ENCODE measurements around the gene HEBP1.

HEBP1 gene

GRCh38 chr12:12964255-12964654, 35.8 kb downstream of the HEBP1 start:
- DNase-seq (ENCODE audit: low spot score): no peak
- in situ Hi-C loops (cut with MboI; ENCODE audit: low sequenced_read_pairs, unreplicated experiment): no loop called here
- TF ChIP-seq CTCF (IDR thresholded peaks at IDR 0.05; ENCODE audit: borderline replicate concordance, control extremely low read depth, extremely low read depth, insufficient read depth, missing control alignments): no peak

- TF ChIP-seq CTCF (IDR thresholded peaks at IDR 0.05; ENCODE audit: borderline replicate concordance, control extremely low read depth, extremely low read depth, insufficient read depth, missing control alignments): no peak
- in situ Hi-C loops (cut with MboI; ENCODE audit: low sequenced_read_pairs, unreplicated experiment): no loop called here
- no peak for DNase-seq (ENCODE audit: low spot score)
Observed at GRCh38 chr12:12960639-12961209, 39.3 kb downstream of the HEBP1 start.

DNA sequence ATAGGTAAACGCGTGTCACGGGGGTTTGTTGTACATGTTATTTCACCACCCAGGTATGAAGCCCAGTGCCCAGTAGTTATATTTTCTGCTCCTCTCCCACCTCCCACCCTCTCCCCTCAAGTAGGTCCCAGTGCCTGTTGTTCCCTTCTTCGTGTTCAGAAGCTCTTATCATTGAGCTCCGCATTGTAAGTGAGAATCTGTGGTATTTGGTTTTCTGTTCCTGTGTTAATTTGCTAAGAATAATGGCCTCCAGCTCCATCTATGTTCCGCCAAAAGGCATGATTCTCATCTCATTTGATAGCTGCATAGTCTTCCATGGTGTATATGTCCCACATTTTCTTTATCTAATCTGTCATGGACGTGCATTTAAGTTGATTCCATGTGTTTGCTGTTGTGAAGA, 41.2 kb downstream of the HEBP1 start:
- TF ChIP-seq CTCF (IDR thresholded peaks at IDR 0.05; ENCODE audit: borderline replicate concordance, control extremely low read depth, extremely low read depth, insufficient read depth, missing control alignments): no peak
- in situ Hi-C loops (cut with MboI; ENCODE audit: low sequenced_read_pairs, unreplicated experiment): no loop called here
- no peak for DNase-seq (ENCODE audit: low spot score)

GRCh38 chr12:12954878-12955625, 45.0 kb downstream of the HEBP1 start:
- no peak for TF ChIP-seq CTCF (IDR thresholded peaks at IDR 0.05; ENCODE audit: borderline replicate concordance, control extremely low read depth, extremely low read depth, insufficient read depth, missing control alignments)
- in situ Hi-C loops (cut with MboI; ENCODE audit: low sequenced_read_pairs, unreplicated experiment): no loop called here
- DNase-seq (ENCODE audit: low spot score): no peak

- no peak for DNase-seq (ENCODE audit: low spot score)
- in situ Hi-C loops (cut with MboI; ENCODE audit: low sequenced_read_pairs, unreplicated experiment): no loop called here
- TF ChIP-seq CTCF (IDR thresholded peaks at IDR 0.05; ENCODE audit: borderline replicate concordance, control extremely low read depth, extremely low read depth, insufficient read depth, missing control alignments): no peak
Observed at GRCh38 chr12:12954356-12954755, 45.7 kb downstream of the HEBP1 start.

DNA sequence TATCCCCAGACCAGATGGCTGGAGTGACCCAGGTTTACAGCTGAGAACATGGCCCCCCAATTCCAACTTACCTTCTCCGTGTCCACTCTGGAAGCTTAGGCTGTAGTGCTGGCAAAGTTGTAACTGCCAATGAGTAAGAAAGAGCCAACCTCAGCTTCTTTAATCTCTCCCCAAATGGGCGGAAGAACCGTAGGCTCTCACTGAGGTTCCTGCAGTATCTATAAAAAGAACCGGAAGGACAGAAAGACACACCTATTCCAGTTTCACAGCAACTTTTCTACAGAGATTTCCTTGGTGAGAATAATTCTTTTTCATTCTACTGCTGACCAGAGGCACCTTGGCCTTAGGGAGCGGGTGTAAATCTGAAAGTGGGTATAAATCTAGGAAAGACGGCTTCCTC, 48.0 kb downstream of the HEBP1 start, which contains the start of gene GPRC5D:
GPRC5D (minus strand) TSS at position 135 of the 400 bp plus-strand sequence. CDS start 1,786 bp downstream, outside the sequence.
- in situ Hi-C loops (cut with MboI; ENCODE audit: low sequenced_read_pairs, unreplicated experiment): no loop called here

More for the DNA sequence above, 48.0 kb downstream of the HEBP1 start, which contains the start of gene GPRC5D:
- no peak for TF ChIP-seq CTCF (IDR thresholded peaks at IDR 0.05; ENCODE audit: borderline replicate concordance, control extremely low read depth, extremely low read depth, insufficient read depth, missing control alignments)
- DNase-seq (ENCODE audit: low spot score): no peak

Measured in GM13976 (cell line).